HepG2 (cell line): ENCODE data around the gene FAM187B. TPM values are rescaled to one million over a fixed set of nuclear protein-coding genes. Genes with fewer than 3 reads are reported as not detected.

ENCODE experiments used
- ADNP ChIP-seq: sonication (generic); formaldehyde crosslinking; IDR thresholded peaks from 2 replicates; pipeline ENCODE4 v1.4.0; 2020; ENCODE audit warnings: missing genetic modification reagents
- AHR ChIP-seq: IDR thresholded peaks from 2 replicates; pipeline ENCODE4 v1.6.1; 2018; ENCODE audit warnings: missing genetic modification reagents, missing compliant biosample characterization
- ATF6 ChIP-seq: sonication (generic); formaldehyde crosslinking; conservative IDR thresholded peaks from 2 replicates; pipeline ENCODE4 v1.4.0; 2020; ENCODE audit warnings: missing genetic modification reagents
- BRCA1 ChIP-seq: sonication (generic); formaldehyde crosslinking; IDR thresholded peaks from 2 replicates; pipeline ENCODE4 v1.4.0; 2020; ENCODE audit warnings: missing genetic modification reagents
- CERS6 ChIP-seq: sonication (generic); formaldehyde crosslinking; IDR thresholded peaks from 2 replicates; pipeline ENCODE4 v1.5.0; 2020; ENCODE audit warnings: missing genetic modification reagents
- DPF2 ChIP-seq: sonication (generic); formaldehyde crosslinking; IDR thresholded peaks from 2 replicates; pipeline ENCODE4 v1.4.0; 2020; ENCODE audit warnings: mild to moderate bottlenecking, low read depth, missing genetic modification reagents, borderline replicate concordance
- ELF3 ChIP-seq: IDR thresholded peaks from 2 replicates; pipeline ENCODE4 v1.6.1; 2016; ENCODE audit warnings: missing genetic modification reagents, missing compliant biosample characterization
- GZF1 ChIP-seq: sonication (generic); formaldehyde crosslinking; IDR thresholded peaks from 2 replicates; pipeline ENCODE4 v1.5.1; 2020; ENCODE audit warnings: mild to moderate bottlenecking, missing genetic modification reagents
- HIVEP1 ChIP-seq: sonication (generic); formaldehyde crosslinking; IDR thresholded peaks from 2 replicates; pipeline ENCODE4 v1.4.0; 2020; ENCODE audit warnings: mild to moderate bottlenecking, missing genetic modification reagents
- HMGXB4 ChIP-seq, 2 experiments: sonication (generic) in 1 of 2; formaldehyde crosslinking in 1 of 2; IDR thresholded peaks; 2 replicates each; pipeline versions ENCODE4 v1.4.0 to v1.6.1; 2018 to 2020; ENCODE audit warnings: missing genetic modification reagents in 2 of 2, borderline replicate concordance in 1 of 2, low read depth in 1 of 2, mild to moderate bottlenecking in 1 of 2, missing biosample characterization in 1 of 2
- NFKB2 ChIP-seq: sonication (generic); formaldehyde crosslinking; IDR thresholded peaks from 2 replicates; pipeline ENCODE4 v1.4.0; 2020; ENCODE audit warnings: missing genetic modification reagents, borderline replicate concordance
- SAP130 ChIP-seq: IDR thresholded peaks from 2 replicates; pipeline ENCODE4 v1.6.1; 2016; ENCODE audit warnings: low read depth
- ZBTB25 ChIP-seq: IDR thresholded peaks from 2 replicates; pipeline ENCODE4 v1.6.1; 2018; ENCODE audit warnings: missing genetic modification reagents
- ZBTB43 ChIP-seq: sonication (generic); formaldehyde crosslinking; conservative IDR thresholded peaks from 2 replicates; pipeline ENCODE4 v1.4.0; 2020; ENCODE audit warnings: missing genetic modification reagents
- ZBTB44 ChIP-seq: sonication (generic); formaldehyde crosslinking; IDR thresholded peaks from 2 replicates; pipeline ENCODE4 v1.4.0; 2020; ENCODE audit warnings: missing genetic modification reagents
- ZNF3 ChIP-seq: IDR thresholded peaks from 2 replicates; pipeline ENCODE4 v1.7.0; 2017; ENCODE audit warnings: inconsistent platforms
- ZNF788 ChIP-seq: sonication (generic); formaldehyde crosslinking; IDR thresholded peaks from 2 replicates; pipeline ENCODE4 v1.5.0; 2020; ENCODE audit warnings: mild to moderate bottlenecking, missing genetic modification reagents, borderline replicate concordance
- ZSCAN21 ChIP-seq: sonication (generic); formaldehyde crosslinking; IDR thresholded peaks from 2 replicates; pipeline ENCODE4 v1.8.0; 2022; ENCODE audit warnings: mild to moderate bottlenecking, missing genetic modification reagents, moderate library complexity, borderline replicate concordance
- ZSCAN9 ChIP-seq: IDR thresholded peaks from 2 replicates; pipeline ENCODE4 v1.6.1; 2016; ENCODE audit warnings: borderline replicate concordance
- polyA plus RNA-seq, 8 experiments: library from polyadenylated mRNA; depleted of rRNA in 3 of 8; stranded (reverse) in 7 of 8; unstranded in 1 of 8; fragments of >200 nt; fragmentation: Illumina TruSeq in 4 of 8; extraction: Trizol in 4 of 8; gene quantifications; 2 replicates each; pipeline versions ENCODE4 v1.2.1 to v1.2.3, GENCODE V29; 2011 to 2016; ENCODE audit warnings: low read depth in 4 of 8, missing spikeins in 1 of 8, mixed read lengths in 1 of 8; ENCODE audit not compliant: insufficient read depth in 1 of 8
- total RNA-seq, 5 experiments: library from RNA; depleted of rRNA; stranded (reverse); fragments of >200 nt; fragmentation: Illumina TruSeq; extraction: Trizol; gene quantifications; 2 replicates each; pipeline ENCODE4 v1.2.3, GENCODE V29; 2016; ENCODE audit warnings: low read depth in 1 of 5

Gene FAM187B
- total and polyA plus RNA-seq, 2 of the 13 experiments (the other 11 are each of a cell fraction or from before 2014, with no cell fraction given): not detected

GRCh38 chr19:35247526-35248309, 19.2 kb upstream of the FAM187B start (continued):
- TF ChIP-seq ZBTB43 (CRISPR knock-in tag) (0 out of 2 replicates have a peak, but pooled peaks have one; percentile 54), ZSCAN21 (CRISPR knock-in tag) (no peak), ZBTB44 (CRISPR knock-in tag) (no peak), GZF1 (CRISPR knock-in tag) (no peak), ELF3 (CRISPR knock-in tag) (peak; percentile 73), CERS6 (CRISPR knock-in tag) (no peak), ZSCAN9 (CRISPR knock-in tag) (0 out of 2 replicates have a peak, but pooled peaks have one; percentile 51), ZNF788 (CRISPR knock-in tag) (peak; percentile 80; the same call in 1 of the 2 replicates), BRCA1 (CRISPR knock-in tag) (0 out of 2 replicates have a peak, but pooled peaks have one; percentile 23), ZBTB25 (peak; percentile 64), ADNP (CRISPR knock-in tag) (no peak), DPF2 (no peak), HMGXB4 (CRISPR knock-in tag; IDR thresholded peaks at IDR 0.05; ENCODE audit: borderline replicate concordance in 1 of 2, low read depth in 1 of 2) (peak in 1 of 2 experiments; percentile 57; a peak in 3 of 4 replicates), SAP130 (CRISPR knock-in tag) (peak; percentile 73), ZNF3 (CRISPR knock-in tag) (no peak), ATF6 (CRISPR knock-in tag) (no peak), HIVEP1 (peak; percentile 88), NFKB2 (CRISPR knock-in tag) (peak; percentile 47; the same call in 1 of the 2 replicates), AHR (CRISPR knock-in tag) (no peak)
